Subcutaneous adipose tissue (tissue), 4 donors: ENCODE data around the gene TMEM140. TPM values are rescaled to one million over a fixed set of nuclear protein-coding genes. Genes with fewer than 3 reads are reported as not detected.

Source experiments
- CTCF ChIP-seq: fragments of 450-650 bp; IDR thresholded peaks from one replicate; pipeline ENCODE4 v1.5.1; 2016; ENCODE audit warnings: low read depth, mild to moderate bottlenecking, control low read depth, antibody characterized with exemption, moderate library complexity
- total RNA-seq, 4 donors: library from RNA; depleted of rRNA; stranded (reverse); fragments of >200 nt; gene quantifications; one replicate each; pipeline ENCODE4 v1.1.0, GENCODE V29; 2016

Gene TMEM140
- total RNA-seq, 4 donors from 2014 or later, result 36.7 to 114 (median 67.4) TPM

GRCh38 chr7:135150072-135150782 lies 2.4 kb downstream of the TMEM140 start:
- TF ChIP-seq CTCF, result no peak

- TF ChIP-seq CTCF, result no peak
Observed at GRCh38 chr7:135151132-135151531, 3.3 kb downstream of the TMEM140 start.

GRCh38 chr7:135151533-135151932 lies 3.7 kb downstream of the TMEM140 start:
- no peak for TF ChIP-seq CTCF

GRCh38 chr7:135152442-135152841 lies 4.6 kb downstream of the TMEM140 start:
- TF ChIP-seq CTCF, result no peak

- TF ChIP-seq CTCF, result no peak
Observed at GRCh38 chr7:135154734-135155133, 6.9 kb downstream of the TMEM140 start.

GRCh38 chr7:135156290-135156689 lies 8.4 kb downstream of the TMEM140 start:
- no peak for TF ChIP-seq CTCF

GRCh38 chr7:135158141-135158655 lies 10.3 kb downstream of the TMEM140 start:
- no peak for TF ChIP-seq CTCF
